GM19035 (cell line): ENCODE data around the gene AVEN.
"Not testable (repeated sequence)": the region's sequence is repeated elsewhere in the genome, so short reads cannot be mapped to it uniquely, and the experiment has no call there.

Source experiments
- ATAC-seq: cut with Tn5 transposase; IDR thresholded peaks from one replicate; pipeline ENCODE4 v1.9.1; 2021; ENCODE audit not compliant: unreplicated experiment

Gene AVEN

DNA sequence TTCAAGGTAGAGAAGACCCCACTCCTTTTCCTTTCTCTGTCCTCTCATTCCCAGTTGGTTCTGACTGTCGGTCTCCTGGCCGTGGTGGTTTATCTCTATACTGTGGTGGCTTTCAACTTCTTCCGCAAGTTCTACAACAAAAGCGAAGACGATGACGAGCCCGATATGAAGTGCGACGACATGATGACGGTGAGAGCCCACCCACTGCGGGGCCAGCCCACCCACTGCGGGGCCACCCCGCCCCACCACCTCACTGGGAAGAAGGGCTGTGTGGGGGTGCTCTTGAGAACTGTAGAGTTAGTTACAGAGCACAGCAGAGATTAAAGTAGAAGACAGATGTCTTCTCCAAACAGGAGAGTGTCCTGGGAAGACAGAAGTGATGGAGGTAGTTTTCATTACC, 181.3 kb downstream of the AVEN start:
- no peak for ATAC-seq

DNA sequence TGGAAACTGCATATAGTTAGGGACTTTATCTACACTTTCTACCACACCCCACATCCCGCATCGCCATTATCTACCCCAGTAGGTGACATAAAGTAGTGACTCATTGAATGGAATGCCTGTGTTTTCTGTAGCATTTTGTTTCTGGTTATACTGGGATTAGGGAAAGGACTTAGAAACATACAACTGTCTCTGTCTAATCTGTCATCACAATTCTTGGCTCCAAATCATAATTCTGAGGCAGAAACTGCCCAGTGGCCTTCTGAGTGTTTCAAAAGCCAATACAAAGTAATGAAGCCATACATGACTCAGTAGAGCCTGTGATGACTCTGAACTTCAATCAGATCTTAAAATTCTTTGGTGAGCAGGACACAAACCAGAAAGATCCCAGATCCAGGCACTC, 186.4 kb downstream of the AVEN start:
- no peak for ATAC-seq

- ATAC-seq = no peak
Measured at GRCh38 chr15:33852094-33852493, 186.9 kb downstream of the AVEN start.

- ATAC-seq = no peak
Measured at GRCh38 chr15:33851079-33851478, 187.9 kb downstream of the AVEN start.

DNA sequence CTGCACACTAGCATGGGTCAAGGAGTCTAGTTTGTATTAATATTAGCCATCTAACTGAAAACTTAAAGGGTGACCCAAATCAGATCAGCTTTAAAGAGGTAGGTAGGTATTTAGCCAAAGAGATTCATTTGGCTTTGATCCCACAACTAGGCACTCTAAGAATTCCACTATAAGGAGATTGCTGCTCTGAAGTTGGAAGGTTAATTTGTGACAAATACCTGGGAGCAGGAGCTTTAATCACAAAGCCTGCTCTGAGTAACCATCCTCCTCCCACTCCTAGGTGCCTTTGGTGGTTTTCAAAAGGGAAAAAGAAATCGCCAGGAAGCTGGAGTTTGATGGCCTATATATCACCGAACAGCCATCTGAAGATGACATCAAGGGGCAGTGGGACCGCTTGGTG, 191.0 kb downstream of the AVEN start:
- no peak for ATAC-seq

- ATAC-seq = no peak
Measured at GRCh38 chr15:33846862-33847261, 192.1 kb downstream of the AVEN start.

- no peak for ATAC-seq
Measured at GRCh38 chr15:33846142-33846541, 192.9 kb downstream of the AVEN start.

- no peak for ATAC-seq
Measured at GRCh38 chr15:33844597-33844996, 194.4 kb downstream of the AVEN start.

DNA sequence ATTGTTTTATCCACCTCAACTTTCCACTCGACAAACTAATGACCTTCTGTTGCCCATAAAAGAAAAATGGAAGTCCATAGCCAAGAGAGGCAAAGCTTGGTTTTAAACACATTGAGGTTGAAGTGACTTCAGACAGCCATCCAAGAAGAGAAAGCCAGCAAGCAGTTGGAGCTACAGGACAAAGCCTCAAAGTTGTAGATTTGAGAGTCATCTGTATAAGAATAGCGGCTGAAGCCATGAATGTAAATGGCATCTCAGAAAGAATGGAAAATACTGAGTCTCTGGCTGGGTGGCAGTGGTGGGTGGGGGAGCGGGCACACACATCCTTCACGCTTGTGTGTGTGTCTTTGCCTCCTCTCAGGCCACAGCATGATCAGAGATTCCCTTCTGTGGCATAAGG, 194.8 kb downstream of the AVEN start:
- ATAC-seq = no peak

- no peak for ATAC-seq
Measured at GRCh38 chr15:33840615-33841014, 198.4 kb downstream of the AVEN start.

- ATAC-seq = no peak
Measured at GRCh38 chr15:33839540-33839939, 199.5 kb downstream of the AVEN start.

DNA sequence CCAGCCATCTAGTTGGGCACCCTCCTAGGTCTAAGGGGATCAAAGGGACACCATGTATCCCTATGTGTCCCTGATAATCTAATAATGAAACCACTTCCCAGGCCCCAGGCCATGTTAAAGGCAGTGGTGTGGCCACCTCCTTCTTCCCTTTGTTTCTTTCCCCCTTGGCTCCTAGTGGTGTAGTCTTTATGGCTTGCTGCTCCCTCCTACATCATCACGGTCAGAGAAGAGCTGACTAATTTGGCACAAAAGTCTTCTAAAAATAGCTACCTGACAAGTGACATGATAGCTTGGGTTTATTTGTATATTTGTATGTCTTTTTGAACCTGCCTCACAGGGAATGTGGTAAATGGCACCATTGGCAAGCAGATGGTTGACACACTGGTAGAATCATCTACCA, 201.7 kb downstream of the AVEN start:
- ATAC-seq = no peak

DNA sequence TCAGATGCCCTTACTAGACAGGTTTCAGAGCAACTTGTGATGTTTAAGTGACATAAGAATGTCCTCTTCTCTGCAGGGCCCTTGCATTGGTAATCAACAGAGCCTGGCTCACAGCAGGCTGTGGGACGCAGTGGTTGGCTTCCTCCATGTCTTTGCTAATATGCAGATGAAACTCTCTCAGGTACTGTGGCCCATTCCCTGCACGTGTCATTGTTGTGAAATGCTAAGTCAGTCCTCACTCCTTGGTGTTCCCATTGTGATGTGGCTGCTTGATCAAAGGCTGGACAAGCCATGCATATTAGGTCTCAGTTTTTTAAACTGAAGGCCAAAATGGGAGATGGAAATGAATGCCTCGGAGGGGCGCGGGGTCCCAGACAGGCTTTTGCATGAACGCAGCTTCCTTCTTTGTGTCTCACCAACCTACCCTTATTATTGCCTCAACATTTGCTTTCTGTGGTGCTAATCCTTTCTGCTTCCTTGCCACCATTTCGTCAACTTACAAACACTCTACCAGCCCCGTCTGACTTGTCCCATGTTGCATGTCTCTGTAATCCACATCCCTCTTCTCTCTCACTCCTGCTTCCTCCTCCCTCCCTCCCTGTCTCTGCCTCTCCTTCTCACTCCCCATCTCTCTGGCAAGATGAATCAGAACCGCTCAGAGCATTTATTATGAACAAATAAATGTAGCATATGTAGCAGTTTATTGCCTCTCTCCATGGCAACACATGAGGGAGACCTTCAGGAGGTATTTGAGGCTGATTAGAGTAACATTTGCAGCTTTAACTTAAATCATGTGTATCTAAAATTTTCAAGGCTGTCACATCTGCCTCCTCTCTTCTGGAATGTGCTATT, 203.9 kb downstream of the AVEN start:
- no peak for ATAC-seq

- ATAC-seq = no peak
Measured at GRCh38 chr15:33831646-33832045, 207.4 kb downstream of the AVEN start.

- ATAC-seq = no peak
Measured at GRCh38 chr15:33830351-33830750, 208.7 kb downstream of the AVEN start.

DNA sequence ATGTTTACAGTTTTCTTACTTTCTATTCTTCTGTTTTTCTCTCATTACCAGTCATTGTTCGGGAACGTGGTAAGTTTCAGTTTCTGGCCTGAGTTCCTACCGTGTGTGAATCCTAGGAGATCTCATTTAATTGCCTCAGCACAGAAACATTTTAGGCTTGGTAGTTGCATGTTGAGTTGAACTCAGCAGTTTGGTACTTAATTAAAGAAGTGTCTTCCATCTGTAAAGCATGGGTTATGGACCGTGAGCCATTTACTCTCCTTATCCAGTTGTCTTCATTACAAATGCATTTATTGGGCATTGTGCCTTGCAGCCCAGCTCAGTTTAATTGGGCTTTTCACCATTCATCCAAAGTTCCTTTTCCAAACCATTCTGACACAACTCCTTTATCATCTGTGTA, 212.8 kb downstream of the AVEN start:
- ATAC-seq = no peak

GRCh38 chr15:33825453-33825852, 213.6 kb downstream of the AVEN start:
- no peak for ATAC-seq

GRCh38 chr15:33823119-33823518, 215.9 kb downstream of the AVEN start:
- no peak for ATAC-seq

GRCh38 chr15:33822479-33822878, 216.5 kb downstream of the AVEN start:
- ATAC-seq = no peak

DNA sequence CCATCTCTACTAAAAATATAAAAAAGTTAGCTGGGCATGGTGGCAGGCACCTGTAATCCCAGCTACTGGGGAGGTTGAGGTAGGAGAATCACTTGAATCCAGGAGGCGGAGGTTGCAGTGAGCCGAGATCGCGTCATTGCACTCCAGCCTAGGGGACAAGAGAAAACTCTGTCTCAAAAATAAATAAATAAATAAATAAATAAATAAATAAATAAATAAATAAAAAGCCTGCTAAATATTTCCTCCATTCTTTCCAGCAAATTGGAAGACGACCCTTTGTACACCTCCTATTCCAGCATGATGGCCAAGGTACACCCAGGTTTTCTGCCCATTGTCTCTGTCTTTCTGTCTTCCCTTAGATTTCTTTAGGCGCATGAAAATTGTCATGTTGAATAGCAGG, 219.5 kb downstream of the AVEN start:
- not testable (repeated sequence) for ATAC-seq
